ENCODE measurements around the gene SGCD.

The SGCD gene

GRCh38 chr5:156523607-156524006 lies 196.6 kb downstream of the SGCD start:
- DNase-seq, result no peak

GRCh38 chr5:156526081-156526925 lies 199.3 kb downstream of the SGCD start:
- DNase-seq, result no peak

DNA sequence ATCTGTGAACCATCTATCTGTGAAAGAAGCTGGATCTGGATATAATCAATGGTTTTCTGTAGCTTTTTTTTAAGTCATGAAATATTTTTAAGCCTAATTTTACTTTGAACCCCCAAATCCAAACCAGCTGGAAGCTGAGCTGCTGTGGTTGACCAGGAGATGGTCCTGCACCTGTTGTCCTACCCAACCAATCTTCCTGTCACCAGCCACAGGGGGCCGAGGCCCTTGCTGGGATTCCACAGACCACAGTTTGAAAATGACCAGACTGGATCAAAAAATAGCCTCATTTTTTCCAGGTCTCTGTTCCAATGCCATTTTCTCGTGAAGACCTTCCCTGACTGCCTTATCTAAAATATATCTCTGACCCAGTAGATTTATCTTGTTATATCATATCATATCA lies 200.6 kb downstream of the SGCD start:
- no peak for DNase-seq

DNA sequence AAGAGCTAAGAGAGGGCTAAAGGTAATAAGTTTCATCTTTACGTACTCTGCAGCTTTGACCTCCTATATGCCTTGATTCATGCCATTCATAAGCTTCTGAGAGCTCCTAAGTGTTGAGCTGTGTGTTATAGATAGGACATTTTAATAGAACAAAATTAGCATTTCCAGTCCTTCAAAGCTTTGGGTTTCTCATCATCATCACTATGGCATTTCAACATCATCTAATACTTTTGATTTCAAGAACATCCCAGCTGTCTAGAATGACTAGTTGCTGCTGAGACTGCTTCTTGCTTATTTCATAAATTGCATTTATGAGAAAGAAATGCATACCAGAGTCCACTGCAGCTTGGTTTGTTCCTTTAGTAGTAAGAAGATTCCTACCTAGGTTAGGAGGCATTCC lies 201.7 kb downstream of the SGCD start:
- DNase-seq, result no peak

DNA sequence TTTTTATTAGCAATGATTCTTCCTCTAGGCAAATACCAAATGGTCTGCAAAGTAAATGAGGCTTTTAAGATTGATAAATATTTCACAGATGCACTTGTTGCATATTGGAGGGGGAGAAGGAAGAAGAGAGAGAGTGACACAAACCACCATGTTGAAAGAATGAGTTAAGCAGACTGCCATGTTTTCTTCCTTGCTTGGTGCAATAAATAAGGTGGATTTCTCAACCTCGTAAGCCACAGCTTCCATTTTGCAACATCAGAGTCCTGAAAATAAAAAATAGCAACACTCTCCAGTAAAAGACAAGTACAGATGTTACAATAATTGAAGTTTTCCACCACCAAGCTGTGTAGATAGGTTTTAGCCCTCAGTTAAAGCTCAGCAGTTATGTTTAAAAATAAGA lies 202.9 kb downstream of the SGCD start:
- DNase-seq, result no peak

DNA sequence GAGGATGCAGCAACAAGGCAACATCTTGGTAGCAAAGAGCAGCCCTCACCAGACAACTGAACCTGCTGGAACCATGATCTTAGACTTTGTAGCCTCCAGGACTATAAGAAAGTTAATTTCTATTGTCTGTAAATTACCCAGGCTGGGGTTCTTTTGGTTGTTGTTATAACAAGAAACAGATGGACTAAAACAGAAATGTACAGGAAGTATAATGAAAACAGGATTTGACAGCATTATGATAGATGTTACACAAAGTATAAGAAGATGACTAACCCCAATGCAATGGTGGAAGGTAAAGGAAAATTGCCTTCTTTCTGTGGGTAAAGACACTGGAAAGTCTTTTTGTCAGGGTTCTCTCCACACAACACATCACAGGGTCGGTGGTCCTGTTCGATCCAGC lies 204.2 kb downstream of the SGCD start:
- DNase-seq, result no peak

DNA sequence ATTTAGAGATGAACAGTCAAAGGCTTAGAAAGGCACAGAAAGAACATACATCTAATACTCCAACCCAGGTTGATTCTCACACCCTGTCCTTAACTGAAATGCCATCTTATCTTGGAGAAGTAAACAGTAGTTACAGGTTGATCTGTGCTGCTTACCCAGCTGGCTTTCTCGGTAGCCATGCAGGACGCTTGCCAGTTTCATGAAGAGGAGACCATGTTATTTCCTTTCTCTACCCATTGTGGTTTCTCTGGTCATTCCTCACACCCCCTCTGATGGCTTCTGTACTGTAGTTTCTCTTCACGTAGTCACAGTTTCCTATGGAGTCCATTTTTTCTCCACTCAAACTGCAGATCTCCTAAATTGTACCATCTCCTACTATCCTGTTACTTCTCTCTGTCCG lies 206.0 kb downstream of the SGCD start:
- no peak for DNase-seq

DNA sequence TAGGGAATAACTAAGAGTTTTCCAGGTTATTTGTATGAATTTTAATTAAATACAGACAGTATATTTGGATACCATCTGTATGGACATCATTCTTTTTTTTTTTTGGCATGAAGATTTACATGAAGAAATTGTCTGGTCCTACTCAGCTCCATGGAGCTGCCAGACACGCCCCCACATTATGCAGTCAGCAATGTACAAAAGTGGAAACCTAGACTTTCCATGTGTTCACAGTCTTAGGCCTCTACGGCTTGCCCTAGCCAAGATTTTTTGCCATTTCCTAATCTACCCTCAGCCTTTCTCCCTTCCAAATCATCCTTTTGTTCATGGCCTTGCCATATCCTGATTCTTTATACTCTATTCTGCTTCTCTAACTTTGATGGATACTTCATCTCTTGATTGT lies 207.1 kb downstream of the SGCD start:
- no peak for DNase-seq

- DNase-seq, result no peak
Measured at GRCh38 chr5:156534906-156535485, 208.0 kb downstream of the SGCD start.

- no peak for DNase-seq
Measured at GRCh38 chr5:156540491-156540890, 213.5 kb downstream of the SGCD start.

DNA sequence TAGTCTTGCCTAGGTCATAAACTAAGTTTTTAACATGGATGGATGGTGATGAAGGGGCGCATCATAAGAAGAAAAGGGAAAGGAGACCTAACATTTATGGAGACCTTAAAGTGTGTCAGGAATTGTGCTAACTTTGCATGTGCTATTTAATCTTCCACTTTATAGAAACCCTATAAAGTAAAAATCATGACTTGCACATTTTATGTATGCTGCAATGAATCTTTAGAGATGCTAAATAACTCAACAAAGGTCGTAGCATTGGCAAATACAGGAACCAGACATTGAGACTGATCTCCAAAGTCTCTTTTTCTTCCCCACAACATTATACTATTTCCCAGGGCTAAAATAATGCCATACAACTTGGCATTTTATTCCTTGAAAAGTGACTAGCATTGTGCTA lies 214.6 kb downstream of the SGCD start:
- DNase-seq, result no peak

GRCh38 chr5:156543348-156544145 lies 216.6 kb downstream of the SGCD start:
- no peak for DNase-seq

GRCh38 chr5:156552855-156553358 lies 225.9 kb downstream of the SGCD start:
- DNase-seq, result no peak

DNA sequence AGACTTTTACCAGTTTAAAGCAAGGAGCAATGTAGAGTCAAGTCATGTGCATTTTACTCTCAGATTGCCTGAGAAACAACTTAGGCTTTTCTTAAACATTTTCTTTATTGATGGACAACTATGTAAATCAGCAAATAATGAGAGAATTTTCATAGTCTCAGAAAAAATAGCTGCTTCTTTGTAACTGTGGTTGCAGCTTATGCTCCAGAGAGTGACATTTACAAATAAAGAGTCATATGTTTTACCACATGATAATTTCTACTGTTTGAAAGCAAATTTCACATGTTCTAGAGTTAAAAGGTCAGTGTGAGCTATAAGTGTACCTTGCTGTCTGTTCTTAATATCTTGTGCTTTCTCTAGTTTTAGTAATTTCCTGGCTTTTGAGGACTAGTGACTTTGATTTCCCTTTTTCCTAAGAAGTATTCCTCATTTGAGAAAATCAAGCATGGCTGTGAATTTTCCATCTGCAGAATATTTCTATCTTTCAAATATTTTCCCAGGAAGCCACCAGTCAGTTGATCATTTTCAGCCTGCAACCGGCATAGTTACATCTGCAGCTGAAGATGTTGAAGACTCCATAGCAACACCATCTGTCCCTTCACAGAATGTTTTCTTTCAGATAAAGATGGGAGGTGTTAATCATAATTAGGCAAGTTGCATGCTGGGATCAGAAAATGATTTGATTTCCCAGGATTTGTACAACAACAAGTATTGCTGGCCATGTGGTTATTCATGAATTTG lies 229.9 kb downstream of the SGCD start:
- DNase-seq, result no peak

DNA sequence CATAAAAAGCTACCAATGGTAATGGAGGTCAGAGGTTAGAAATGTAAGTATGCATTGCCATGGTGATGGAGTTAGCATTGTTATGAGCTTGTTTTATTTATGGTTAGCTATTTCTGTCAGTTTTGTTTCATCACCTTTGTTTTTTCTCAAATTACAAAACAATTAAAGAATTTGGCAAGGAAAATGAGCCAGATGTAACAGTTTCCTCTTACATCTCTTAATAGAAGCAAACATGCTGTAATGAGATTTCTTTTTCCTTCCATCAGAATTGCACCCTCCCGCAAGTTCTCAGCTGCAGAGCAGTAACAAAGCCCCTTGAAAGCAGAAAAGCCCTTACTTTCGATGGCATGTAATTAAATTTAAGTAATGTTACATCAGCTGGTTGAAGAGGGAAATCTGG lies 233.0 kb downstream of the SGCD start:
- no peak for DNase-seq

DNA sequence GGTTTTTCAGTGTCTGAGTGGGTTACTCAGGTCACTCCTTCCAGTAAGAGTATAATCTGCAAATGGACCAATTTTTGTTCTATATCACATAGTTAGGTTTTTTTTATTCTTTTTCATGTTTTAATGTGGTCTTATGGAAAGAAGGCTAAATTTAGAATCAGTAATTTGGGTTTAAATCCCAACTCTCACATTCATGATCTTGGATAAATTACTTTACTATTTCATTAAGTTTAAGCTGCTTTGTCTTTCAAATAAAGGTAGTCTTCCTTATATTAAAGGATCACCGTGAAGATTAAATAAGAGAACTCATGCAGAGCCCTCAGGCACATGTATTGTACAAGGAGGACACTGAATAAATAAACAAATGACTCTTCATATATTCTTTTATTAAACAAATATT lies 234.7 kb downstream of the SGCD start:
- DNase-seq, result no peak

DNA sequence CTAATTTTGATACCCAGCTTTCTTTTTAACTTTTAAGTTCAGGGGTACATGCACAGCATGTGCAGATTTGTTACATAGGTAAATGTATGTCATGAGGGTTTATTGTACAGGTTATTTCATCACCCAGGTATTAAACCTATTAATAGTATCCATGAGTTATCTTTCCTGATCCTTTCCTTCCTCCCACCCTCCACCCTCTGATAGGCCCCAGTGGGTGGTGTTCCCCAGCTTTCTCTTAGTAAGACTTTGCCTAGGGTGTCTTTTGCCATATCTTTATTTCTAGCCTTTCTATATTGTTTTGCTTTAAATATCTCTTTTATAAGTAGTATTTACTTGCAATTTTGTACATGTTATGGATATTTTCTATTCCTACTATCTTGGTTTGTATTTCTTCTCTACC lies 243.7 kb downstream of the SGCD start:
- DNase-seq, result no peak

GRCh38 chr5:156581725-156582124 lies 254.8 kb downstream of the SGCD start:
- DNase-seq, result no peak

GRCh38 chr5:156582193-156582598 lies 255.2 kb downstream of the SGCD start:
- DNase-seq, result no peak

- no peak for DNase-seq
Measured at GRCh38 chr5:156584871-156585270, 257.9 kb downstream of the SGCD start.

- no peak for DNase-seq
Measured at GRCh38 chr5:156585999-156586398, 259.0 kb downstream of the SGCD start.

- no peak for DNase-seq
Measured at GRCh38 chr5:156587012-156587411, 260.0 kb downstream of the SGCD start.

DNA sequence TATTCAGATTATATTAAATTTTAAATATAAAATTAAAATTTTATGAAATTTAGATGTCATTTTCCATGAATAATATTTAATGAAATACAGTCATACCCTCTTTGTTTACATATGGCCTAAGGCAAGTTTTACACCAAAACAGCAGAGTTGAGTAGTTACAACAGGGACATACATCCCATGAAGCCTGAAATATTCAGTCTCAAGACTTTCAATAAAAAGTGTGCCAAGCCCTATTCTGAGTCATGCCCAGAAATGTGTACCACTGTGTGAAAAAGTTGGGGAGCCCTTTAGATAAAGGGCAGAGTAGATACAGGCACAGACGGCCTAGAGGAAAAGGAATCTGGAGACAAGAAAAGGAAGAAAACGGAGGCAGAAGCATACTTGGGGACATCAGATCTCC lies 261.3 kb downstream of the SGCD start:
- no peak for DNase-seq
